DND-41 (cell line): ENCODE results near the gene PTS.

Experiments
- ATAC-seq: fragments of 200-7000 bp; cut with Tn5 transposase; 3 replicates; pipeline ENCODE4 v1.9.1; 2021; ENCODE audit warnings: low read depth; ENCODE audit not compliant: insufficient read depth
- DNase-seq: peaks from one replicate; pipeline ENCODE4 v3.0.0-alpha.2; 2020
- H2AFZ ChIP-seq: 2 replicates; pipeline ENCODE4 v1.6.0; 2012; ENCODE audit warnings: low read depth, low read length
- H3K27ac ChIP-seq: 2 replicates; pipeline ENCODE4 v1.5.1; 2012; ENCODE audit warnings: low read length, inconsistent platforms
- H3K27me3 ChIP-seq: fragments of 200-600 bp; sonication (generic); 2 replicates; pipeline ENCODE4 v1.6.0; 2012; ENCODE audit warnings: low read length, mild to moderate bottlenecking, inconsistent platforms; ENCODE audit not compliant: insufficient read depth, poor library complexity
- H3K36me3 ChIP-seq: 2 replicates; pipeline ENCODE4 v1.5.1; 2012; ENCODE audit warnings: low read length, inconsistent platforms; ENCODE audit not compliant: insufficient read depth
- H3K4me1 ChIP-seq: 2 replicates; pipeline ENCODE4 v1.5.1; 2012; ENCODE audit warnings: mild to moderate bottlenecking, low read length; ENCODE audit not compliant: insufficient read depth
- H3K4me2 ChIP-seq: 2 replicates; pipeline ENCODE4 v1.6.0; 2012; ENCODE audit warnings: mild to moderate bottlenecking, moderate library complexity, low read length, inconsistent platforms; ENCODE audit not compliant: insufficient read depth
- H3K4me3 ChIP-seq, 2 experiments: fragments of 200-600 bp in 1 of 2; shearing (Covaris generic) in 1 of 2; 2 replicates each; pipeline ENCODE4 v1.5.1; 2012 to 2016; ENCODE audit warnings: inconsistent platforms in 2 of 2, low read length in 2 of 2, mild to moderate bottlenecking in 2 of 2, low read depth in 1 of 2, moderate library complexity in 1 of 2
- H3K79me2 ChIP-seq: 2 replicates; pipeline ENCODE4 v1.6.0; 2012; ENCODE audit warnings: low read length, inconsistent platforms; ENCODE audit not compliant: insufficient read depth
- H3K9ac ChIP-seq: 2 replicates; pipeline ENCODE4 v1.6.0; 2012; ENCODE audit warnings: low read depth, mild to moderate bottlenecking, inconsistent platforms, low read length, moderate library complexity
- H3K9me3 ChIP-seq: 2 replicates; pipeline ENCODE4 v1.5.1; 2012; ENCODE audit warnings: low read length, moderate library complexity, mild to moderate bottlenecking, inconsistent platforms; ENCODE audit not compliant: insufficient read depth, severe bottlenecking
- H4K20me1 ChIP-seq: 2 replicates; pipeline ENCODE4 v1.6.0; 2012; ENCODE audit warnings: low read length; ENCODE audit not compliant: insufficient read depth
- CTCF ChIP-seq: IDR thresholded peaks from 2 replicates; pipeline ENCODE4 v1.5.1; 2012; ENCODE audit warnings: borderline replicate concordance, low read length, moderate library complexity, mild to moderate bottlenecking; ENCODE audit not compliant: poor library complexity, severe bottlenecking; ENCODE audit errors: extremely low read depth
- EZH2 ChIP-seq: IDR thresholded peaks from 3 replicates; pipeline ENCODE4 v1.6.1; 2012; ENCODE audit warnings: borderline replicate concordance, low read depth, mild to moderate bottlenecking, moderate library complexity, low read length, inconsistent platforms; ENCODE audit not compliant: severe bottlenecking

PTS gene

GRCh38 chr11:112210890-112211289 lies 15.3 kb upstream of the PTS start:
- no peak overlapping the region for H3K4me2 ChIP-seq
- no peak overlapping the region for H3K9ac ChIP-seq
- H3K9me3 ChIP-seq: no peaks in the 10 kb centered on the region
- no peaks in the 10 kb centered on the region for H3K79me2 ChIP-seq
- H3K36me3 ChIP-seq: no peaks in the 10 kb centered on the region
- H3K4me1 ChIP-seq: no peaks in the 10 kb centered on the region
- TF ChIP-seq CTCF (no peak), EZH2 (no peak)
- DNase-seq (no peak), ATAC-seq (no peak)
- no peaks in the 10 kb centered on the region for H4K20me1 ChIP-seq
- H2AFZ ChIP-seq: no peak overlapping the region
- H3K4me3 ChIP-seq: no peak overlapping the region
- no peak overlapping the region for H3K27ac ChIP-seq
- H3K27me3 ChIP-seq: peaks cover 8% of the 10 kb centered on the region

- H3K4me3 ChIP-seq: no peak overlapping the region
- no peak for ATAC-seq
- DNase-seq: no peak
Measured at GRCh38 chr11:112211536-112211935, 14.7 kb upstream of the PTS start.

GRCh38 chr11:112212290-112212689 lies 13.9 kb upstream of the PTS start:
- DNase-seq (no peak), ATAC-seq (no peak)
- Histone ChIP-seq H3K79me2 (no peaks in the 10 kb centered on the region), H3K27ac (no peak overlapping the region), H3K27me3 (peaks cover 8% of the 10 kb centered on the region), H4K20me1 (no peaks in the 10 kb centered on the region), H3K4me1 (no peaks in the 10 kb centered on the region), H3K36me3 (no peaks in the 10 kb centered on the region), H3K4me2 (no peak overlapping the region), H3K4me3 (no peak overlapping the region), H3K9ac (no peak overlapping the region), H3K9me3 (no peaks in the 10 kb centered on the region), H2AFZ (no peak overlapping the region)
- TF ChIP-seq CTCF (no peak), EZH2 (no peak)

More at GRCh38 chr11:112211536-112211935, 14.7 kb upstream of the PTS start:
- no peak overlapping the region for H2AFZ ChIP-seq
- H3K27me3 ChIP-seq: peaks cover 8% of the 10 kb centered on the region
- H3K4me2 ChIP-seq: no peak overlapping the region
- H3K9ac ChIP-seq: no peak overlapping the region
- H3K9me3 ChIP-seq: no peaks in the 10 kb centered on the region
- H3K4me1 ChIP-seq: no peaks in the 10 kb centered on the region
- no peaks in the 10 kb centered on the region for H3K36me3 ChIP-seq
- no peak overlapping the region for H3K27ac ChIP-seq
- H4K20me1 ChIP-seq: no peaks in the 10 kb centered on the region
- no peaks in the 10 kb centered on the region for H3K79me2 ChIP-seq
- TF ChIP-seq CTCF: no peak
- no peak for TF ChIP-seq EZH2

- no peak overlapping the region for H3K9ac ChIP-seq
- DNase-seq: no peak
- H4K20me1 ChIP-seq: no peaks in the 10 kb centered on the region
- H3K4me3 ChIP-seq: no peak overlapping the region
- H2AFZ ChIP-seq: no peak overlapping the region
- no peaks in the 10 kb centered on the region for H3K79me2 ChIP-seq
- H3K4me2 ChIP-seq: no peak overlapping the region
- no peaks in the 10 kb centered on the region for H3K36me3 ChIP-seq
- TF ChIP-seq CTCF (no peak), EZH2 (no peak)
- no peak overlapping the region for H3K27ac ChIP-seq
- H3K4me1 ChIP-seq: no peaks in the 10 kb centered on the region
- H3K27me3 ChIP-seq: peaks cover 8% of the 10 kb centered on the region
- ATAC-seq: no peak
- no peaks in the 10 kb centered on the region for H3K9me3 ChIP-seq
Measured at GRCh38 chr11:112212710-112213109, 13.5 kb upstream of the PTS start.
